ENCODE results near the gene UGCG.

GRCh38 chr9:111934747-111935146 is 38.1 kb downstream of the UGCG start:
- TF ChIP-seq RARB (CRISPR knock-in tag; IDR thresholded peaks at IDR 0.05): no peak
- no peak for TF ChIP-seq ZNF70 (CRISPR knock-in tag; IDR thresholded peaks at IDR 0.05)
- no peak for TF ChIP-seq ESRRG (CRISPR knock-in tag; IDR thresholded peaks at IDR 0.05)
- no peak for TF ChIP-seq CREB5 (CRISPR knock-in tag; IDR thresholded peaks at IDR 0.05; ENCODE audit: low read depth)
- TF ChIP-seq ARNTL (CRISPR knock-in tag; IDR thresholded peaks at IDR 0.05; ENCODE audit: borderline replicate concordance, low read depth): no peak
- TF ChIP-seq ZFP3 (CRISPR knock-in tag; IDR thresholded peaks at IDR 0.05): no peak
- TF ChIP-seq PATZ1 (CRISPR knock-in tag; IDR thresholded peaks at IDR 0.05; ENCODE audit: borderline replicate concordance): no peak
- TF ChIP-seq CSDC2 (CRISPR knock-in tag; IDR thresholded peaks at IDR 0.05): no peak
- TF ChIP-seq POU6F1 (CRISPR knock-in tag; IDR thresholded peaks at IDR 0.05; ENCODE audit: borderline replicate concordance, low read depth): no peak
- no peak for TF ChIP-seq ISL1 (CRISPR knock-in tag; IDR thresholded peaks at IDR 0.05)
- TF ChIP-seq GLIS3 (CRISPR knock-in tag; IDR thresholded peaks at IDR 0.05): no peak
